GM12872 (cell line): ENCODE results near the gene CEP83.

Experiments used
- CTCF ChIP-seq: IDR thresholded peaks from 3 replicates; pipeline ENCODE4 v1.5.1; 2011; ENCODE audit warnings: low read depth, mild to moderate bottlenecking, low read length, moderate library complexity; ENCODE audit not compliant: insufficient read depth

CEP83 gene

DNA sequence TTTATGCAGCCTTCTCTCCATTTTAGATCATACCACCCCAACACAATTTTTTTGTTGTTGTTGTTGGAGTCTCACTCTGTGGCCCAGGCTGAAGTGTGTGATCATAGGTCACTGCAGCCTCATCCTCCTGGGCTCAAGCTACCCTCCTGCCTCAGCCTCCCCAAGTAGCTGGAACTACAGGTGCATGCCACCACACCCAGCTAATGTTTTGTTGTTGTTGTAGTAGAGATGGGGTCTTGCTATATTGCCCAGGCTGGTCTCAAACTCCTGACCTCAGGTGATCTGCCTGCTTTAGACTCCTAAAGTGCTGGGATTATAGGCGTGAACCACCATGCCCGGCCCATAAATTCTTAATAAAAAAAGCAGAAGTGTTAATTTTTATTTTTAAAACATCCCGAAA lies 199.7 kb downstream of the CEP83 start:
- no peak for TF ChIP-seq CTCF

DNA sequence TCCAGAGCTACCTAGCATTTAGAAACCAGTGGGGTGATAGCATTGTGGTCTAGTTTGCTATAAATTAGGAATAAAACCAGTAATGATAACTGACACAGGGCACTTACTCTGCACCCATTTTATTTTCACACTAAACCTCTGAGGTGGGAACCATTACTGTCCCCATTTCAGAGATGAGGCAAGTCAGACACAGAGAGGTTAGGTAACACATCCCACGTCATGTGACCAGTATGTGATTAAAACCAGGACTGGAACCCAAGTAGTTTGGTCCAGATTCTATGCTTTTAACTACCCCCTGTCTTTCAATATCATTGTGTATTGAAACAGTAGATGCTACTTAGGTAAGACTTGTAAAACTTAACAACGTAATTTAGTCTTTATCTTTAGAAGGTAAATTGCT lies 201.1 kb downstream of the CEP83 start:
- no peak for TF ChIP-seq CTCF
